ENCODE results near the gene C3orf52.

Gene C3orf52

GRCh38 chr3:112136046-112136445, 49.9 kb downstream of the C3orf52 start:
- TF ChIP-seq CTCF (conservative IDR thresholded peaks at IDR 0.05; ENCODE audit: low read length) (no peak), EZH2phosphoT487 (IDR thresholded peaks at IDR 0.05; ENCODE audit: borderline replicate concordance) (no peak)
- Histone ChIP-seq H3F3A (ENCODE audit: low read depth) (no peaks in the 10 kb centered on the region), H3K4me2 (ENCODE audit: low read depth, low read length, poor library complexity, severe bottlenecking) (no peak overlapping the region), H3K36me3 (ENCODE audit: insufficient read depth, low read length) (no peaks in the 10 kb centered on the region), H3K9me3 (ENCODE audit: insufficient read depth, low read depth, low read length) (no peaks in the 10 kb centered on the region), H3K4me3 (ENCODE audit: low read length, poor library complexity, severe bottlenecking) (no peak overlapping the region), H2AFZ (ENCODE audit: low read length) (no peak overlapping the region), H3K9ac (ENCODE audit: low read depth, low read length, poor library complexity, severe bottlenecking) (no peak overlapping the region), H3K79me2 (ENCODE audit: insufficient read depth, low read length) (no peaks in the 10 kb centered on the region), H3K27me3 (ENCODE audit: insufficient read depth, low read length, poor library complexity, severe bottlenecking) (no peaks in the 10 kb centered on the region), H3K9me2 (replicated peaks; ENCODE audit: low read depth, low read length) (no peaks in the 10 kb centered on the region), H3K4me1 (ENCODE audit: insufficient read depth, low read length, poor library complexity, severe bottlenecking) (peaks cover 38% of the 10 kb centered on the region), H4K20me1 (ENCODE audit: insufficient read depth, low read length, poor library complexity, severe bottlenecking) (no peaks in the 10 kb centered on the region)

GRCh38 chr3:112136959-112137693, 50.9 kb downstream of the C3orf52 start:
- Histone ChIP-seq H3K79me2 (ENCODE audit: insufficient read depth, low read length) (no peaks in the 10 kb centered on the region), H3K36me3 (ENCODE audit: insufficient read depth, low read length) (no peaks in the 10 kb centered on the region), H2AFZ (ENCODE audit: low read length) (peak overlapping the region; percentile 67), H3K27me3 (ENCODE audit: insufficient read depth, low read length, poor library complexity, severe bottlenecking) (no peaks in the 10 kb centered on the region), H3K4me1 (ENCODE audit: insufficient read depth, low read length, poor library complexity, severe bottlenecking) (peaks cover 38% of the 10 kb centered on the region), H3K9ac (ENCODE audit: low read depth, low read length, poor library complexity, severe bottlenecking) (no peak overlapping the region), H4K20me1 (ENCODE audit: insufficient read depth, low read length, poor library complexity, severe bottlenecking) (no peaks in the 10 kb centered on the region), H3K4me3 (ENCODE audit: low read length, poor library complexity, severe bottlenecking) (no peak overlapping the region), H3K9me2 (replicated peaks; ENCODE audit: low read depth, low read length) (no peaks in the 10 kb centered on the region), H3K4me2 (ENCODE audit: low read depth, low read length, poor library complexity, severe bottlenecking) (no peak overlapping the region), H3K9me3 (ENCODE audit: insufficient read depth, low read depth, low read length) (no peaks in the 10 kb centered on the region), H3F3A (ENCODE audit: low read depth) (no peaks in the 10 kb centered on the region)
- TF ChIP-seq EZH2phosphoT487 (IDR thresholded peaks at IDR 0.05; ENCODE audit: borderline replicate concordance) (no peak), CTCF (conservative IDR thresholded peaks at IDR 0.05; ENCODE audit: low read length) (peak; percentile 83)

- H3K4me2 ChIP-seq (ENCODE audit: low read depth, low read length, poor library complexity, severe bottlenecking) = no peak overlapping the region
- H3K9ac ChIP-seq (ENCODE audit: low read depth, low read length, poor library complexity, severe bottlenecking) = no peak overlapping the region
- peaks cover 34% of the 10 kb centered on the region for H3K4me1 ChIP-seq (ENCODE audit: insufficient read depth, low read length, poor library complexity, severe bottlenecking)
- no peak overlapping the region for H3K4me3 ChIP-seq (ENCODE audit: low read length, poor library complexity, severe bottlenecking)
- no peaks in the 10 kb centered on the region for H3K9me3 ChIP-seq (ENCODE audit: insufficient read depth, low read depth, low read length)
- no peaks in the 10 kb centered on the region for H3F3A ChIP-seq (ENCODE audit: low read depth)
- no peaks in the 10 kb centered on the region for H3K79me2 ChIP-seq (ENCODE audit: insufficient read depth, low read length)
- H3K27me3 ChIP-seq (ENCODE audit: insufficient read depth, low read length, poor library complexity, severe bottlenecking) = no peaks in the 10 kb centered on the region
- TF ChIP-seq CTCF (conservative IDR thresholded peaks at IDR 0.05; ENCODE audit: low read length) (no peak), EZH2phosphoT487 (IDR thresholded peaks at IDR 0.05; ENCODE audit: borderline replicate concordance) (no peak)
- no peaks in the 10 kb centered on the region for H4K20me1 ChIP-seq (ENCODE audit: insufficient read depth, low read length, poor library complexity, severe bottlenecking)
- H3K36me3 ChIP-seq (ENCODE audit: insufficient read depth, low read length) = no peaks in the 10 kb centered on the region
- no peaks in the 10 kb centered on the region for H3K9me2 ChIP-seq (replicated peaks; ENCODE audit: low read depth, low read length)
- no peak overlapping the region for H2AFZ ChIP-seq (ENCODE audit: low read length)
Observed at GRCh38 chr3:112137781-112138180, 51.6 kb downstream of the C3orf52 start.
